ENCODE results near the gene EHMT1. TPM values are rescaled to one million over a fixed set of nuclear protein-coding genes. Genes with fewer than 3 reads are reported as not detected.
A peak's percentile ranks its signal among the peaks of the same experiment; 100 is the strongest.

The EHMT1 gene
- total and polyA plus RNA-seq, 9 of the 15 experiments (the other 6 are each of a cell fraction or from before 2014, with no cell fraction given), result 2.2 to 76.0 (median 36.4) TPM

DNA sequence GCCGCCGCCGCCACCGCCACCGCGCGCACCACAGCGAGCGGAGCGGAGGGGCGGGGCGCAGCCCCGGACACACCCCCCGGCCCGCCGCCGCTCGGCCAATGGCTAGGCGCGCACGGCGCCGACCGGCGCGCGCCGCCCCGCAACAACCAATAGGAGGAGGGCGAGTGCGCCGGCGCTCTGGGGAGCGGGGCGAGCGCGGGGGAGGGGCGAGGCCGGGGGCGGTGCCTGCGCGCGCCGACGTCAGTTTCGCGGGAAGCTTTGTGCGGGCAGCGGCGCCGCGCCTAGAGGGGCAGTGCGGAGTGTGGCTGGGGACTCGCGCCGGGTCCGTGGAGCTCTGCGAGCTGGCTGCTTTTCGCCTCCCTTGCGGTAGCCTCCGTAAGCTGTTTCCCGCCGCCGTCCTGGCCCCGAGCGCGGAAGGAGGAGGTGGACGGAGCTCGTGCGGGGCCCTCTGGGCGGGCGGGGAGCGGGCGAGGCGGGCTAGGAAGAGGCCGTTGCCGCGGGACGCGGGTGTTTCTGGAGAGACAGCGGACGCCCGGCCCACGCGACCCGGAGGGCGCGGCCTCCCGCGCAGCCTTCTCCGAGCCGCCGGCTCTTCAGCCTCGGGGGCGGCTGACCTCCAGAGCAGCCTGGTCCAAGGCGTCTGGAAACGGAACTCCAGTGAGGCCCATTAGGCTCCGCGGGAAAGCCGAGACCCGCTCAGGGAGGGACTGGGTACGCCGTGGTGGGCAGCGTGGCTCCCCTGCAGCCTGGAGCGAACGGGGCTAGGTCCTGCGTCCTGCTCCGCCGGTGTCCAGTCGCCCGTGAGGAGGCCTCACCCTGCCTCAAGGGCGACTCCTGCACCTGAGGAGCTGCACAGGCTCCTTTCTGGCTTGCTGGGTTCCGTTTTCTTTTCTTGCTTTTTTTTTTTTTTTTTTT is 28.1 kb upstream of the EHMT1 start, which contains the start of gene ZMYND19 (continued):
- TF ChIP-seq RBM14 (IDR thresholded peaks at IDR 0.05; ENCODE audit: borderline replicate concordance, insufficient read depth, low read depth, low read length), result 0 out of 2 replicates have a peak, but pooled peaks have one; percentile 53
- TF ChIP-seq PRPF4 (IDR thresholded peaks at IDR 0.05; ENCODE audit: insufficient read depth, low read depth, low read length, poor library complexity, severe bottlenecking), result peak; percentile 23
- peak; percentile 83 for TF ChIP-seq CXXC5 (CRISPR knock-in tag; IDR thresholded peaks at IDR 0.05)
- TF ChIP-seq MYC (IDR thresholded peaks at IDR 0.05; ENCODE audit: low read depth, low read length), result peak; percentile 45; the same call in 1 of the 2 replicates
- TF ChIP-seq MYC (CRISPR knock-in tag; IDR thresholded peaks at IDR 0.05; ENCODE audit: borderline replicate concordance, low read depth), result no peak
- peak; percentile 46 for TF ChIP-seq KDM5B (IDR thresholded peaks at IDR 0.05; ENCODE audit: insufficient replicate concordance, low read depth, low read length)
- peak; percentile 75 for TF ChIP-seq ZFX (CRISPR knock-in tag; IDR thresholded peaks at IDR 0.05)
- no peak for TF ChIP-seq ZKSCAN8 (CRISPR knock-in tag; IDR thresholded peaks at IDR 0.05)
- TF ChIP-seq, protein P1, sequence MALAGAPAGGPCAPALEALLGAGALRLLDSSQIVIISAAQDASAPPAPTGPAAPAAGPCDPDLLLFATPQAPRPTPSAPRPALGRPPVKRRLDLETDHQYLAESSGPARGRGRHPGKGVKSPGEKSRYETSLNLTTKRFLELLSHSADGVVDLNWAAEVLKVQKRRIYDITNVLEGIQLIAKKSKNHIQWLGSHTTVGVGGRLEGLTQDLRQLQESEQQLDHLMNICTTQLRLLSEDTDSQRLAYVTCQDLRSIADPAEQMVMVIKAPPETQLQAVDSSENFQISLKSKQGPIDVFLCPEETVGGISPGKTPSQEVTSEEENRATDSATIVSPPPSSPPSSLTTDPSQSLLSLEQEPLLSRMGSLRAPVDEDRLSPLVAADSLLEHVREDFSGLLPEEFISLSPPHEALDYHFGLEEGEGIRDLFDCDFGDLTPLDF (CRISPR knock-in tag; IDR thresholded peaks at IDR 0.05), result 0 out of 2 replicates have a peak, but pooled peaks have one; percentile 40
- TF ChIP-seq HEY1 (CRISPR knock-in tag; IDR thresholded peaks at IDR 0.05; ENCODE audit: borderline replicate concordance), result no peak
- TF ChIP-seq, protein P2, sequence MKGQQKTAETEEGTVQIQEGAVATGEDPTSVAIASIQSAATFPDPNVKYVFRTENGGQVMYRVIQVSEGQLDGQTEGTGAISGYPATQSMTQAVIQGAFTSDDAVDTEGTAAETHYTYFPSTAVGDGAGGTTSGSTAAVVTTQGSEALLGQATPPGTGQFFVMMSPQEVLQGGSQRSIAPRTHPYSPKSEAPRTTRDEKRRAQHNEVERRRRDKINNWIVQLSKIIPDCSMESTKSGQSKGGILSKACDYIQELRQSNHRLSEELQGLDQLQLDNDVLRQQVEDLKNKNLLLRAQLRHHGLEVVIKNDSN (CRISPR knock-in tag; IDR thresholded peaks at IDR 0.05), result no peak
- TF ChIP-seq SMAD3 (CRISPR knock-in tag; conservative IDR thresholded peaks at IDR 0.05), result no peak
- TF ChIP-seq, protein P3, sequence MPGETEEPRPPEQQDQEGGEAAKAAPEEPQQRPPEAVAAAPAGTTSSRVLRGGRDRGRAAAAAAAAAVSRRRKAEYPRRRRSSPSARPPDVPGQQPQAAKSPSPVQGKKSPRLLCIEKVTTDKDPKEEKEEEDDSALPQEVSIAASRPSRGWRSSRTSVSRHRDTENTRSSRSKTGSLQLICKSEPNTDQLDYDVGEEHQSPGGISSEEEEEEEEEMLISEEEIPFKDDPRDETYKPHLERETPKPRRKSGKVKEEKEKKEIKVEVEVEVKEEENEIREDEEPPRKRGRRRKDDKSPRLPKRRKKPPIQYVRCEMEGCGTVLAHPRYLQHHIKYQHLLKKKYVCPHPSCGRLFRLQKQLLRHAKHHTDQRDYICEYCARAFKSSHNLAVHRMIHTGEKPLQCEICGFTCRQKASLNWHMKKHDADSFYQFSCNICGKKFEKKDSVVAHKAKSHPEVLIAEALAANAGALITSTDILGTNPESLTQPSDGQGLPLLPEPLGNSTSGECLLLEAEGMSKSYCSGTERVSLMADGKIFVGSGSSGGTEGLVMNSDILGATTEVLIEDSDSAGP (CRISPR knock-in tag; IDR thresholded peaks at IDR 0.05), result no peak
- TF ChIP-seq, protein P4, sequence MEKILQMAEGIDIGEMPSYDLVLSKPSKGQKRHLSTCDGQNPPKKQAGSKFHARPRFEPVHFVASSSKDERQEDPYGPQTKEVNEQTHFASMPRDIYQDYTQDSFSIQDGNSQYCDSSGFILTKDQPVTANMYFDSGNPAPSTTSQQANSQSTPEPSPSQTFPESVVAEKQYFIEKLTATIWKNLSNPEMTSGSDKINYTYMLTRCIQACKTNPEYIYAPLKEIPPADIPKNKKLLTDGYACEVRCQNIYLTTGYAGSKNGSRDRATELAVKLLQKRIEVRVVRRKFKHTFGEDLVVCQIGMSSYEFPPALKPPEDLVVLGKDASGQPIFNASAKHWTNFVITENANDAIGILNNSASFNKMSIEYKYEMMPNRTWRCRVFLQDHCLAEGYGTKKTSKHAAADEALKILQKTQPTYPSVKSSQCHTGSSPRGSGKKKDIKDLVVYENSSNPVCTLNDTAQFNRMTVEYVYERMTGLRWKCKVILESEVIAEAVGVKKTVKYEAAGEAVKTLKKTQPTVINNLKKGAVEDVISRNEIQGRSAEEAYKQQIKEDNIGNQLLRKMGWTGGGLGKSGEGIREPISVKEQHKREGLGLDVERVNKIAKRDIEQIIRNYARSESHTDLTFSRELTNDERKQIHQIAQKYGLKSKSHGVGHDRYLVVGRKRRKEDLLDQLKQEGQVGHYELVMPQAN (IDR thresholded peaks at IDR 0.05; ENCODE audit: borderline replicate concordance), result peak; percentile 73; the same call in 1 of the 2 replicates
- no peak for TF ChIP-seq RBM22 (IDR thresholded peaks at IDR 0.05; ENCODE audit: low read depth, low read length, poor library complexity, severe bottlenecking)
- TF ChIP-seq CTBP1 (IDR thresholded peaks at IDR 0.05; ENCODE audit: borderline replicate concordance), result peak; percentile 88
- no peak for TF ChIP-seq TBL1XR1 (IDR thresholded peaks at IDR 0.05; ENCODE audit: low read length in 2 of 2)
- peak; percentile 37 for TF ChIP-seq TBP (optimal IDR thresholded peaks at IDR 0.05; ENCODE audit: low read depth, low read length)
- 0 out of 2 replicates have a peak, but pooled peaks have one; percentile 37 for TF ChIP-seq GABPB1 (CRISPR knock-in tag; IDR thresholded peaks at IDR 0.05)
- no peak for TF ChIP-seq GATA2 (CRISPR knock-in tag; IDR thresholded peaks at IDR 0.05)
- TF ChIP-seq TEAD1 (CRISPR knock-in tag; IDR thresholded peaks at IDR 0.05), result 0 out of 4 replicates have a peak, but pooled peaks of 1 of the 2 experiments have one; percentile 48
